ENCODE data around the gene CAPS.

CAPS gene

GRCh38 chr19:5935473-5936291, 21.6 kb downstream of the CAPS start:
- no peak for DNase-seq

- DNase-seq = no peak
Observed at GRCh38 chr19:5936292-5936592, 22.2 kb downstream of the CAPS start.

GRCh38 chr19:5937550-5937949, 23.5 kb downstream of the CAPS start:
- no peak for DNase-seq

- DNase-seq = no peak
Observed at GRCh38 chr19:5940260-5941208, 26.5 kb downstream of the CAPS start.

GRCh38 chr19:5941673-5942072, 27.6 kb downstream of the CAPS start:
- no peak for DNase-seq

GRCh38 chr19:5943045-5943444, 29.0 kb downstream of the CAPS start:
- no peak for DNase-seq

GRCh38 chr19:5943623-5944022, 29.6 kb downstream of the CAPS start:
- no peak for DNase-seq

- DNase-seq = no peak
Observed at GRCh38 chr19:5947435-5947834, 33.4 kb downstream of the CAPS start.

- DNase-seq = no peak
Observed at GRCh38 chr19:5948752-5949564, 34.9 kb downstream of the CAPS start.

- no peak for DNase-seq
Observed at GRCh38 chr19:5949792-5950305, 35.8 kb downstream of the CAPS start.

GRCh38 chr19:5950741-5951140, 36.7 kb downstream of the CAPS start:
- DNase-seq = no peak

- no peak for DNase-seq
Observed at GRCh38 chr19:5951338-5951861, 37.3 kb downstream of the CAPS start.

- DNase-seq = no peak
Observed at GRCh38 chr19:5952193-5953029, 38.4 kb downstream of the CAPS start.

- no peak for DNase-seq
Observed at GRCh38 chr19:5953030-5953589, 39.1 kb downstream of the CAPS start.

- no peak for DNase-seq
Observed at GRCh38 chr19:5953680-5954213, 39.7 kb downstream of the CAPS start.

GRCh38 chr19:5954293-5954692, 40.2 kb downstream of the CAPS start:
- no peak for DNase-seq

- DNase-seq = no peak
Observed at GRCh38 chr19:5955636-5955935, 41.5 kb downstream of the CAPS start.

GRCh38 chr19:5956323-5956722, 42.3 kb downstream of the CAPS start:
- DNase-seq = no peak

GRCh38 chr19:5956728-5957127, 42.7 kb downstream of the CAPS start:
- DNase-seq = no peak

GRCh38 chr19:5957170-5957569, 43.1 kb downstream of the CAPS start:
- DNase-seq = no peak
